DOHH2 (cell line): ENCODE measurements around the gene CD40.

Experiments used
- H3F3A ChIP-seq: fragments of 200-600 bp; sonication (generic), shearing (Covaris generic); 2 replicates; pipeline ENCODE4 v1.6.0; 2016; ENCODE audit warnings: antibody characterized with exemption, mild to moderate bottlenecking; ENCODE audit not compliant: control insufficient read depth, insufficient read depth
- H3K27ac ChIP-seq: fragments of 200-600 bp; sonication (generic); 2 replicates; pipeline ENCODE4 v1.5.1; 2014; ENCODE audit warnings: low read depth, mild to moderate bottlenecking, low read length, moderate library complexity
- H3K27me3 ChIP-seq: fragments of 200-600 bp; sonication (generic); 2 replicates; pipeline ENCODE4 v1.6.1; 2014; ENCODE audit warnings: mild to moderate bottlenecking, low read length, mixed read lengths; ENCODE audit not compliant: control insufficient read depth
- H3K36me3 ChIP-seq: fragments of 200-600 bp; sonication (generic); 2 replicates; pipeline ENCODE4 v1.6.1; 2014; ENCODE audit warnings: mild to moderate bottlenecking, low read length, moderate library complexity, mixed read lengths; ENCODE audit not compliant: control insufficient read depth
- H3K4me1 ChIP-seq: fragments of 200-600 bp; sonication (generic); 2 replicates; pipeline ENCODE4 v1.6.1; 2014; ENCODE audit warnings: mild to moderate bottlenecking, low read length, mixed read lengths; ENCODE audit not compliant: control insufficient read depth
- H3K4me2 ChIP-seq: fragments of 200-600 bp; sonication (generic); 2 replicates; pipeline ENCODE4 v1.6.0; 2014; ENCODE audit warnings: mild to moderate bottlenecking, low read length, moderate library complexity
- H3K4me3 ChIP-seq: fragments of 200-600 bp; sonication (generic); 2 replicates; pipeline ENCODE4 v1.5.1; 2014; ENCODE audit warnings: mild to moderate bottlenecking, low read length, mixed read lengths
- H3K79me2 ChIP-seq: fragments of 200-600 bp; sonication (generic); 2 replicates; pipeline ENCODE4 v1.6.1; 2014; ENCODE audit warnings: mild to moderate bottlenecking, low read length, mixed read lengths; ENCODE audit not compliant: control insufficient read depth
- H3K9me2 ChIP-seq: fragments of 200-600 bp; sonication (generic); replicated peaks from 2 replicates; pipeline ENCODE4 v1.6.1; 2014; ENCODE audit warnings: mild to moderate bottlenecking, low read length, mixed read lengths; ENCODE audit not compliant: control insufficient read depth
- H3K9me3 ChIP-seq: fragments of 200-600 bp; sonication (generic); 2 replicates; pipeline ENCODE4 v1.6.1; 2014; ENCODE audit warnings: antibody characterized with exemption, low read length, mixed read lengths; ENCODE audit not compliant: control insufficient read depth, insufficient read depth
- H4K20me1 ChIP-seq: fragments of 200-600 bp; sonication (generic); 2 replicates; pipeline ENCODE4 v1.6.0; 2014; ENCODE audit warnings: low read depth, mild to moderate bottlenecking, antibody characterized with exemption, low read length, moderate library complexity; ENCODE audit not compliant: control insufficient read depth, insufficient read depth
- CTCF ChIP-seq: fragments of 200-600 bp; sonication (generic); IDR thresholded peaks from one replicate; pipeline ENCODE4 v1.5.1; 2014; ENCODE audit warnings: antibody characterized with exemption, mild to moderate bottlenecking, low read depth, low read length; ENCODE audit not compliant: poor library complexity, severe bottlenecking
- EZH2phosphoT487 ChIP-seq: fragments of 200-600 bp; sonication (generic); IDR thresholded peaks from 2 replicates; pipeline ENCODE4 v1.6.1; 2017; ENCODE audit warnings: borderline replicate concordance, mild to moderate bottlenecking, antibody characterized with exemption, low read length, moderate library complexity, mixed read lengths

The CD40 gene

GRCh38 chr20:46139266-46139889 lies 21.3 kb downstream of the CD40 start:
- H3K36me3 ChIP-seq: no peaks in the 10 kb centered on the region
- peaks cover 53% of the 10 kb centered on the region for H3K27me3 ChIP-seq
- no peaks in the 10 kb centered on the region for H3F3A ChIP-seq
- no peaks in the 10 kb centered on the region for H3K9me2 ChIP-seq
- H3K4me2 ChIP-seq: no peak overlapping the region
- H3K27ac ChIP-seq: no peak overlapping the region
- no peaks in the 10 kb centered on the region for H3K4me1 ChIP-seq
- H3K4me3 ChIP-seq: no peak overlapping the region
- no peaks in the 10 kb centered on the region for H4K20me1 ChIP-seq
- TF ChIP-seq EZH2phosphoT487 (no peak), CTCF (no peak)
- H3K9me3 ChIP-seq: no peaks in the 10 kb centered on the region
- no peaks in the 10 kb centered on the region for H3K79me2 ChIP-seq

- H3K79me2 ChIP-seq: no peaks in the 10 kb centered on the region
- H3K9me3 ChIP-seq: no peaks in the 10 kb centered on the region
- H4K20me1 ChIP-seq: no peaks in the 10 kb centered on the region
- no peaks in the 10 kb centered on the region for H3K4me1 ChIP-seq
- H3K27me3 ChIP-seq: peaks cover 53% of the 10 kb centered on the region
- no peaks in the 10 kb centered on the region for H3K36me3 ChIP-seq
- H3K4me3 ChIP-seq: no peak overlapping the region
- no peak overlapping the region for H3K4me2 ChIP-seq
- no peak overlapping the region for H3K27ac ChIP-seq
- no peak for TF ChIP-seq EZH2phosphoT487
- no peaks in the 10 kb centered on the region for H3F3A ChIP-seq
- no peaks in the 10 kb centered on the region for H3K9me2 ChIP-seq
Observed at GRCh38 chr20:46139908-46140482, 21.9 kb downstream of the CD40 start.

GRCh38 chr20:46142124-46142523 lies 24.0 kb downstream of the CD40 start:
- TF ChIP-seq EZH2phosphoT487: no peak
- TF ChIP-seq CTCF: no peak
- H3K79me2 ChIP-seq: no peaks in the 10 kb centered on the region
- no peaks in the 10 kb centered on the region for H3F3A ChIP-seq
- no peak overlapping the region for H3K4me3 ChIP-seq
- H3K4me2 ChIP-seq: no peak overlapping the region
- no peaks in the 10 kb centered on the region for H3K9me3 ChIP-seq
- H3K27me3 ChIP-seq: peaks cover 48% of the 10 kb centered on the region
- no peaks in the 10 kb centered on the region for H3K4me1 ChIP-seq
- no peaks in the 10 kb centered on the region for H4K20me1 ChIP-seq
- no peaks in the 10 kb centered on the region for H3K36me3 ChIP-seq
- H3K27ac ChIP-seq: no peak overlapping the region
- no peaks in the 10 kb centered on the region for H3K9me2 ChIP-seq

- Histone ChIP-seq H3F3A (no peaks in the 10 kb centered on the region), H4K20me1 (no peaks in the 10 kb centered on the region), H3K4me2 (no peak overlapping the region), H3K9me2 (no peaks in the 10 kb centered on the region), H3K79me2 (no peaks in the 10 kb centered on the region), H3K4me1 (no peaks in the 10 kb centered on the region), H3K27ac (no peak overlapping the region), H3K4me3 (no peak overlapping the region), H3K36me3 (no peaks in the 10 kb centered on the region), H3K27me3 (peaks cover 29% of the 10 kb centered on the region), H3K9me3 (no peaks in the 10 kb centered on the region)
- TF ChIP-seq CTCF (no peak), EZH2phosphoT487 (no peak)
Observed at GRCh38 chr20:46144432-46145025, 26.4 kb downstream of the CD40 start.
